GM18951 (cell line): ENCODE measurements around the gene MCM3AP.

Source experiments
- POLR2A ChIP-seq: IDR thresholded peaks from 4 replicates; pipeline ENCODE4 v1.6.1; 2011; ENCODE audit warnings: mild to moderate bottlenecking; ENCODE audit not compliant: insufficient read length, insufficient read depth; ENCODE audit errors: extremely low read depth
- in situ Hi-C: fragments of 300-500 bp; cut with MboI; formaldehyde crosslinking; loops from one replicate; pipeline ENCODE4 v1.12.0; 2022; ENCODE audit warnings: low sequenced_read_pairs, mixed read lengths, inconsistent platforms; ENCODE audit not compliant: unreplicated experiment

The MCM3AP gene

GRCh38 chr21:46188226-46189212, 96.9 kb downstream of the MCM3AP start:
- TF ChIP-seq POLR2A, result no peak
- in situ Hi-C loops, result no loop called here

- TF ChIP-seq POLR2A, result no peak
- in situ Hi-C loops, result no loop called here
Measured at GRCh38 chr21:46187814-46188213, 97.6 kb downstream of the MCM3AP start.

- in situ Hi-C loops, result no loop called here
- no peak for TF ChIP-seq POLR2A
Measured at GRCh38 chr21:46187261-46187660, 98.2 kb downstream of the MCM3AP start.

- TF ChIP-seq POLR2A, result no peak
- in situ Hi-C loops, result no loop called here
Measured at GRCh38 chr21:46185716-46186115, 99.7 kb downstream of the MCM3AP start.
